NCI-H1417 (cell line): ENCODE measurements around the gene XIRP2.
"Not testable (repeated sequence)": the region's sequence is repeated elsewhere in the genome, so short reads cannot be mapped to it uniquely, and the experiment has no call there.

ENCODE experiments used
- DNase-seq, 3 experiments: peaks; one replicate each; lab custom pipeline; 2025; lab: John Stamatoyannopoulos, UW

Gene XIRP2

GRCh38 chr2:166932032-166932431 is 43.8 kb downstream of the XIRP2 start:
- no peak for DNase-seq

- no peak for DNase-seq
Observed at GRCh38 chr2:166934817-166935216, 46.5 kb downstream of the XIRP2 start.

- no peak for DNase-seq
Observed at GRCh38 chr2:166942377-166942776, 54.1 kb downstream of the XIRP2 start.

GRCh38 chr2:166944909-166945308 is 56.6 kb downstream of the XIRP2 start:
- DNase-seq: no peak

- no peak for DNase-seq
Observed at GRCh38 chr2:166957686-166958085, 69.4 kb downstream of the XIRP2 start.

GRCh38 chr2:166958986-166959481 is 70.8 kb downstream of the XIRP2 start:
- no peak for DNase-seq

- no peak for DNase-seq
Observed at GRCh38 chr2:166959556-166959955, 71.3 kb downstream of the XIRP2 start.

- no peak for DNase-seq
Observed at GRCh38 chr2:166960702-166961270, 72.5 kb downstream of the XIRP2 start.

- DNase-seq: no peak
Observed at GRCh38 chr2:166961933-166962332, 73.7 kb downstream of the XIRP2 start.

- no peak for DNase-seq
Observed at GRCh38 chr2:166969486-166969885, 81.2 kb downstream of the XIRP2 start.

- no peak for DNase-seq
Observed at GRCh38 chr2:166972002-166972401, 83.7 kb downstream of the XIRP2 start.

- DNase-seq: no peak
Observed at GRCh38 chr2:166972418-166972817, 84.1 kb downstream of the XIRP2 start.

- no peak for DNase-seq
Observed at GRCh38 chr2:166984188-166984587, 95.9 kb downstream of the XIRP2 start.

GRCh38 chr2:166984797-166985196 is 96.5 kb downstream of the XIRP2 start:
- DNase-seq: no peak

- no peak for DNase-seq
Observed at GRCh38 chr2:166994588-166995336, 106.5 kb downstream of the XIRP2 start.

- DNase-seq: no peak
Observed at GRCh38 chr2:166996465-166996864, 108.2 kb downstream of the XIRP2 start.

GRCh38 chr2:167001165-167001564 is 112.9 kb downstream of the XIRP2 start:
- DNase-seq: no peak

- no peak for DNase-seq
Observed at GRCh38 chr2:167005096-167005495, 116.8 kb downstream of the XIRP2 start.

GRCh38 chr2:167013227-167013626 is 124.9 kb downstream of the XIRP2 start:
- DNase-seq: no peak

GRCh38 chr2:167015806-167016205 is 127.5 kb downstream of the XIRP2 start:
- no peak for DNase-seq

- no peak for DNase-seq
Observed at GRCh38 chr2:167017021-167017420, 128.7 kb downstream of the XIRP2 start.

GRCh38 chr2:167018590-167018989 is 130.3 kb downstream of the XIRP2 start:
- DNase-seq: no peak

GRCh38 chr2:167028503-167028902 is 140.2 kb downstream of the XIRP2 start:
- no peak for DNase-seq

- DNase-seq: not testable (repeated sequence)
Observed at GRCh38 chr2:167034976-167035375, 146.7 kb downstream of the XIRP2 start.
